GM18498 (cell line): Measurements from ENCODE around the gene INPP5E.

ENCODE experiments used
- ATAC-seq: cut with Tn5 transposase; IDR thresholded peaks from one replicate; pipeline ENCODE4 v1.9.1; 2021; ENCODE audit warnings: mild to moderate bottlenecking, moderate library complexity; ENCODE audit not compliant: unreplicated experiment

The INPP5E gene

GRCh38 chr9:136391737-136392537 lies 47.7 kb downstream of the INPP5E start:
- ATAC-seq: no peak

GRCh38 chr9:136389396-136389795 lies 50.2 kb downstream of the INPP5E start:
- ATAC-seq: no peak

- ATAC-seq: no peak
Observed at GRCh38 chr9:136387217-136387616, 52.4 kb downstream of the INPP5E start.

GRCh38 chr9:136386018-136386417 lies 53.6 kb downstream of the INPP5E start:
- ATAC-seq: no peak

- ATAC-seq: no peak
Observed at GRCh38 chr9:136385015-136385414, 54.6 kb downstream of the INPP5E start.

- no peak for ATAC-seq
Observed at GRCh38 chr9:136383436-136383835, 56.2 kb downstream of the INPP5E start.

- no peak for ATAC-seq
Observed at GRCh38 chr9:136381966-136382513, 57.6 kb downstream of the INPP5E start.

- no peak for ATAC-seq
Observed at GRCh38 chr9:136381311-136381710, 58.3 kb downstream of the INPP5E start.

GRCh38 chr9:136380381-136380780 lies 59.3 kb downstream of the INPP5E start:
- ATAC-seq: no peak

GRCh38 chr9:136379891-136380290 lies 59.8 kb downstream of the INPP5E start:
- no peak for ATAC-seq

GRCh38 chr9:136379401-136379800 lies 60.2 kb downstream of the INPP5E start:
- ATAC-seq: no peak

GRCh38 chr9:136379003-136379287 lies 60.7 kb downstream of the INPP5E start:
- ATAC-seq: no peak
